B cell (primary cell): Measurements from ENCODE around the gene SLC24A3.

ENCODE experiments used
- CTCF ChIP-seq: fragments of 200-600 bp; IDR thresholded peaks from one replicate; pipeline ENCODE4 v1.8.0; 2022; ENCODE audit warnings: antibody characterized with exemption, mild to moderate bottlenecking
- EZH2 ChIP-seq: IDR thresholded peaks from 2 replicates; pipeline ENCODE4 v1.6.1; 2012; ENCODE audit warnings: borderline replicate concordance, low read depth, mild to moderate bottlenecking, moderate library complexity, low read length; ENCODE audit not compliant: insufficient read depth, poor library complexity, severe bottlenecking

GRCh38 chr20:19628570-19629134, 416.2 kb downstream of the SLC24A3 start:
- TF ChIP-seq EZH2 = no peak
- TF ChIP-seq CTCF = peak; percentile 84
